ENCODE measurements around the gene JADE1.
A peak's percentile ranks its signal among the peaks of the same experiment; 100 is the strongest.

Gene JADE1

GRCh38 chr4:128846063-128846462 lies 36.6 kb downstream of the JADE1 start:
- no peak for DNase-seq

DNA sequence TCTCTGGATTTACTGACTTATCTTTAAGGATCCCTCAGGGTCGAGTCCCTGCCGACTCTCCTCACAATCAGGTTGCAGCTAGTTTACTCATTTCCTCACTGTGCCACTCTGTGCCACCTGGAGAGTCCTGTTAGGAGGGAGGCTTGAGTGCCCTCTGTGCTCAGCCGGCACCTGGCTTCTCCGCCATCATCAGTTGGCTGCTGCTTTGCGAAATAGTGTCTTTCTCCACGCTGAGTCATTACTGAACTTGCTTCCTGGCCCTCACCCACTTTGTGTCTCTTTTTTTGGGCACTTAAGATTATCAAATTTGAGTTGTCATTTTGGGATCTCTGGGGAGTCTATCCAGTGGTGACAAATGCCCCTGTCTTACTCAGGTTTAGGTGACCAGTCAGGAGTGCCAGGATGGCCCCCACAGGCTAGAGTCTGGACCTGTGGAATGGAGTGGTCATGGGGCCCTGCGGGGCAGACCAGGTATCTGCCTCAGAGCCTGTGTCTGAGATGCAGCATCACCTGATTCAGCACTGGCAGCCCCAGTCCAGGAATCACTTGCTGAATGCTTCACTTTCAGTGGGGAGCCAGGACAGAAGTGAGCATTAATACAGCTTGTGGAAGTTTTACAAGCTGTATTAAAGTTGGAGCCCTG lies 37.7 kb downstream of the JADE1 start:
- no peak for DNase-seq

DNA sequence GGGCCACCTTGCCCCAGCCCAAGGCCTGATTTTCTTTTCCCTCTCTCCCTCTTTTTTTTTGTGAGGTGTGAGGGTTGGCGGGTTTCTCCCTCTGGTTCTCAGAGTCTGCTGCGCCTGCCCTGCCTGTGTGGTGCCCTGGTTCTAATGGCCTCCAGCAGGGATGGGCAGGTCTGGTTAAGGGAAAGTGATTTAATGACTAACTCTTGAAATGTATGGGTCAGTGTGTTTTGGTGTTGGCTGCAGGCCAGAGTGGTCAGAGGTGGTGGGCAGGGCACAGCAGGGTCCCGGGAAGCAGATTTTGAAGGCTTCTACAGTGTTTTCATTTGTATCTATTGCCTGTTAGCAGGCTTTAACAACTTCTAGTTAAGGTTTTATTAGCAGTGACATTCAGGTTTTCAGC lies 39.0 kb downstream of the JADE1 start:
- DNase-seq: no peak

DNA sequence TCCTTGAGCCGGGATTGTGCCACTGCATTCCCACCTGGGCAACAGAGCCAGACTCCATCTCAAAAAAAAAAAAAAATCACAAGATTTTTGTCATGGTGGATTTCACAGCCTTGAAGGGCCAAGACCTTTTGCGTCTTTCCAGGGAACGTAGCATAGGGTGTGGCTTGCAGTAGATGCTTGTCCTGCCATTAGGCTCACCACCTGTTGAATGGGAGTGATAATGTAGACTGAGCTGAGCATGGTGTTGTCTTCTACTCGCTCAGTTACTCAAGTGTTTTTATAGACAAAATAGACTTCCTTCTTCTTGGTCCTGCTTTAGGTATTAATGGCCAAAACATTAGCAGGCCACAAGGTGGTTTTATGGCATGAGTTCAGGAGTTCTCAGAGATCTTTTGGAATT lies 40.8 kb downstream of the JADE1 start:
- DNase-seq: no peak

DNA sequence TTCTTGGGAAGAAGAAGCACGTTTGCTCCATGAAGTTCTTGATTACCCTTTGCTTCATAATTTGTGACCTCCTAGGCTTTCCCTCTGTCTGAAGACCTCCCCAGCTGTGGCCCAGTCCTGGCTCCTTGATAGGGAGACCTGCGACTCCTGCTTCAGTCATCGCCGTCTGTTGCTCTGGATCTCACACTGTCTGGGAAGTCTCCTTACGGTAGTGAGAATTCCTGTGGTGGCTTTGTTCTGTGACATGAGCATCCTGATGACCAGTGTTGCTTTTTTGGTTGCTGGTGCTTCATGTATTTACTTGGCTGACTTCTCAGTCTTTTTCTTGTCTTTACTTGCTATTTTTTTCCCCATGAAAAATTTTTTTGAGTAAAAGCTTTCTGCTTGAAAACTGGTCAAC lies 44.2 kb downstream of the JADE1 start:
- no peak for DNase-seq

DNA sequence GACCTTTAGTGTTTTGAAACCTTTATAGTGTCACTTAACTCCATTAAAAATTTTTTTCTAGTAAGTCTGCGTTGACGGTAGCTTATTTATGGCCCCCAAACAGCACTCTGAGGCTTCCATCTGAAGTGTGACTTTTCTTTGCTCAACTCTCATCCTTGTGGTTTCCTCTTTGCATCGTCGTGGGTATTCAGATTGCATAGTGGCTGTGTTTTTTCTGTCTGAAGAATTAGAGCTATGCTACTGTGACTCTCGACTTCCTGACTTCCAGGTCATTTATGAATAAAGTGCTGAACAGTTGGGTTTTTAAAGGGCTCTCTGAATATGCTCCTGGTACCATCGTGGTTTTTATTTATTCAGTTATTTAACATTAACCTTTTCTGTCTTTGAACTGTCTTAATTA lies 44.9 kb downstream of the JADE1 start:
- DNase-seq: no peak

GRCh38 chr4:128855621-128856020 lies 46.1 kb downstream of the JADE1 start:
- no peak for DNase-seq

GRCh38 chr4:128856246-128856645 lies 46.7 kb downstream of the JADE1 start:
- DNase-seq: no peak

GRCh38 chr4:128858879-128859671 lies 49.6 kb downstream of the JADE1 start:
- DNase-seq: no peak

DNA sequence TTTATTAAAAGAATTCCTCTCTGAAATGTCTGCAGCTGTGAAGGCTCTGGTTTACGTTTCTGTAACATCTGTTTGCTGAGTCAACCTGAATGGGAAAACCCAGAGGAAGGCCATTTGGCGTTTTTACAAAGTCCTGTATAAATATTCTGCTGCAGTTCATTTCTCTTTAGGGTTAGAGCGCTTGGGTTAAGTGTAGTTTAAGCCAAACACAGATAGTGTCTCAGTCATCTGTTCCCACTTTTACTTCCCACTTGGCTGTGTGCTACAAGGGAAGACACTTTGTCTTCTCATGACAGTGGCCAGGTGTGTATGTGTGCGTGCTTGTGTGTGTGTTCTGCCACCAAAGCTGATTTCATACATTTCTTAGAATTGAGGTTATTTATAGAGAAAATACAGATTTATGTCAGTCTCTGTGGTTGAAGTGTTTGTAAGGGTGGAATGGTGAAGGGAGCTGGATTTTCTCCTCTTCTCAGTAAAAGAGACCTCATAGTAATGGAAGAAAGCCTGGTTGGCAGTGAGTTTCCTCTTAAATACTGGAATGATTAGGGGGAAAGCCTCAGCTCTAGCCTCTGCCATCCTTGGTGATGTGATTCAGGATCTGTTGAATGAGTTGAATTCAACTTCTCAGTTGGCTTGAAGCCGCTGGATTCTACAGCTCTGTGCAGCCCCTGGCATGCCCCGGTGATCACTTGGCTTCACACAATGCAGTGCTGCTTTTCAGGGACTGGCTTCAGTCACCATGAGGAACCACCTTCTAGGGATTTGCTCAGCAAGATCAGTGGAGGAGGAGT lies 50.6 kb downstream of the JADE1 start:
- DNase-seq: no peak

DNA sequence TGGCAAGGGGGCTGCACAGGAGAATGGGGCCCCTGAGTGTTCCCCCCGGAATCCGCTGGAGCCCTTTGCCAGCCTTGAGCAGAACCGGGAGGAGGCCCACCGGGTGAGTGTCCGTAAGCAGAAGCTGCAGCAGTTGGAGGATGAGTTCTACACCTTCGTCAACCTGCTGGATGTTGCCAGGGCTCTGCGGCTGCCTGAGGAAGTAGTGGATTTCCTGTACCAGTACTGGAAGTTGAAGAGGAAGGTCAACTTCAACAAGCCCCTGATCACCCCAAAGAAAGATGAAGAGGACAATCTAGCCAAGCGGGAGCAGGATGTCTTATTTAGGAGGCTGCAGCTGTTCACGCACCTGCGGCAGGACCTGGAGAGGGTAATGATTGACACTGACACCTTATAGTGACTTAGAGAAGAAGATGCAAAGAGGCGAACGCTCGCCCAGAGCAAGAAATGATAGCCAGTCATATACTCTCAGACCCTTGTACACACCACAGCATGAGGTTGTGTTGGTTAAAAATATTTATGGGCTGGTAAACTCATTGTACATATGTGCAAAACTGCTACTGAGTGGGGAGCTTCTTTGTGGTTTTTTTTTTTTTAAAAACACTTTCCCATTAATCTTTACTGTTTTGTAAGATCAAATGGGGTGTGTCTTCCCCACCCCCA lies 52.5 kb downstream of the JADE1 start:
- no peak for DNase-seq

GRCh38 chr4:128862608-128863311 lies 53.3 kb downstream of the JADE1 start:
- no peak for DNase-seq

GRCh38 chr4:128863312-128864075 lies 54.0 kb downstream of the JADE1 start:
- peak; percentile 29 to 71 for DNase-seq

GRCh38 chr4:128865132-128865531 lies 55.6 kb downstream of the JADE1 start:
- no peak for DNase-seq

GRCh38 chr4:128866269-128866668 lies 56.8 kb downstream of the JADE1 start:
- DNase-seq: no peak

DNA sequence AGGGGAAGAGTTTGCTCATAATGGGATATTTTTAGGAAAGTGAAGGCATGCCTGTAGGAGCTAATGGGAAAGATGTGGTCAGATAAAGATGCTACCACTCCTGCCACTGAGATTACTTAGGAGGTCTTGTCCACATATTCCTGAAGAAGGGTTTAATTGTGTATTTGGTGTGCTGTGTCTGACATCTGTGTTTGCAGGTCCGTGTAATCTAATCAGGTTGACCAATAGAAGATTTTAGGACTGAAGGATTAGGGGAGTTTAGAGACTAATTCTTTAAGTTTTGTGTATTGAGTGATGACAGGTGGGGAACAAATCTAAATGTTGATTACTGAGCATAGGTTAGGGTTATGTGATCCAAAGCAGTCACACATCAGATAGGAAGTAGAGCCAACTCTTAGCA lies 57.2 kb downstream of the JADE1 start:
- no peak for DNase-seq

GRCh38 chr4:128868758-128869157 lies 59.3 kb downstream of the JADE1 start:
- DNase-seq: no peak

- DNase-seq: no peak
Measured at GRCh38 chr4:128869776-128870509, 60.4 kb downstream of the JADE1 start.

DNA sequence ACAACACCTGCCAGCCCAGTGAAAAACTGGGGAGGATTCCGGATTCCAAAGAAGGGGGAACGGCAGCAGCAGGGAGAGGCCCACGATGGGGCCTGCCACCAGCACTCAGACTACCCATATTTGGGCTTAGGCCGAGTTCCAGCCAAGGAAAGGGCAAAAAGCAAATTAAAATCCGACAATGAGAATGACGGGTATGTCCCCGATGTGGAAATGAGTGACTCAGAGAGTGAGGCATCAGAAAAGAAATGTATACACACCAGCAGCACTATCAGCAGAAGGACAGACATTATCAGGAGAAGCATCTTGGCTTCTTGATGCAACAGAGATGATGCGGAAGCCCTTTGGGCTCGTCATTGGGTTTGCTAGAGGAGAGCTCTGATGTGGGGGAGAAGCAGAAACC lies 62.4 kb downstream of the JADE1 start:
- DNase-seq: no peak

DNA sequence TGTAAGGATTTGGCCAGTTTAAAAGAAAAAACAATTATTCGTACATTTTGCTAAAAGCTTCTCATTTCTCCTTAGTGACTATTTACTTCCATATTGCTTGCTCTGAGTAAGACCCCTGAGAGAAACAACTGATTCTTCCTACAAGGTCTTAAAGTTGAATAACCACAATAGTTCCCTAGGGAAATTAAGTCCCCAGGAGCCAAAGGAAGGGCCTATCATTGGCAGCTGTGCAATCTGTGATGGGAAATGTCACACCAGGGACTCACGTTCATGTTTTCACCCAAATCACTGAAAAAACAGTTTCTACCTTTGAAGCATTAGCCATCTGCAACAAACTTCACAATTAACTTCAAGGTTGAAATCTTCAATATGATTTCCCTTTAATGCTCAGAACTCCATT lies 66.7 kb downstream of the JADE1 start:
- DNase-seq: no peak

DNA sequence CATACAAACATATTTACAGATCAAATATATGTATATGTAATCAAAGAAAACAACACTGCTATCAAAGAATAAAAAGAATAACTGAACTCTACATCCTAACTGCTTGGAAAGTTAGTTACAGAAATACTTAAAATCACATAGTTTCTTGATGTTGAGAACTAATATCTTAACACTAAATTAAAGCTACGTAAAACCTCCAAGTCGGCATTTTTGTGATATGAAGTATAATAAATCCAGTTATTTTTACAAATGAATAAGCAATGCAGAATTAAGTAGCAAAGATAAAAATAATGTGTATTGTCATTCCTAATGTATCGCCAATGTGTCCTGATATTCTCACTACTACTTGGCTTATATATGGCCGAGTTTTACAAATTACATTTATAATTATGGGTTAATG lies 68.4 kb downstream of the JADE1 start:
- DNase-seq: no peak
